ENCODE measurements around the gene LSM4.
A peak's percentile ranks its signal among the peaks of the same experiment; 100 is the strongest.
"Not testable (repeated sequence)": the region's sequence is repeated elsewhere in the genome, so short reads cannot be mapped to it uniquely, and the experiment has no call there.

The LSM4 gene

DNA sequence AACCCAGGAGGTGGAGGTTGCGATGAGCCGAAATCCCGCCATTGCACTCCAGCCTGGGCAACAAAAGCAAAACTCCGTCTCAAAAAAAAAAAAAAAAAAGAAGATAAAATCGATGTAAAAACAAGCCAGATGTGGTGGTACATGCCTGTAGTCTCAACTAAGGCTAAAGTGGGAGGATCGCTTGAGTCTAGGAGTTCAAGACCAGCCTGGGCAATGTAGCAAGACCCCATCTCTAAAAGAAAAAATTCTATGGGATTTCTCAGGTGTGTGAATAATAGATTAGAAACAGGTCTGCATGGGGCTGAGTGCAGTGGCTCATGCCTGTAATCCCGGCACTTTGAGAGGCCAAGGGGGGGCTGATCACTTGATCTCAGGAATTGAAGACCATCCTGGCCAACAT, 28.7 kb upstream of the LSM4 start:
- Histone ChIP-seq H4K20me1 (ENCODE audit: low read depth, low read length) (no peaks in the 10 kb centered on the region), H3K27ac (ENCODE audit: low read depth, low read length) (no peak overlapping the region), H3K27me3 (ENCODE audit: low read length) (no peaks in the 10 kb centered on the region), H3F3A (ENCODE audit: insufficient read depth) (no peaks in the 10 kb centered on the region), H3K9ac (ENCODE audit: low read length) (no peak overlapping the region), H3K36me3 (ENCODE audit: low read length) (no peaks in the 10 kb centered on the region), H3K79me2 (ENCODE audit: insufficient read depth, low read length) (no peaks in the 10 kb centered on the region), H3K4me2 (ENCODE audit: low read depth, low read length, poor library complexity, severe bottlenecking) (no peak overlapping the region), H3K9me2 (replicated peaks; ENCODE audit: insufficient read depth, low read length) (no peaks in the 10 kb centered on the region), H2AFZ (ENCODE audit: low read depth, low read length, severe bottlenecking) (no peak overlapping the region), H3K4me3 (ENCODE audit: insufficient read depth, low read length, poor library complexity, severe bottlenecking) (no peak overlapping the region), H3K9me3 (ENCODE audit: insufficient read depth, low read length) (no peaks in the 10 kb centered on the region)
- TF ChIP-seq, protein P1, sequence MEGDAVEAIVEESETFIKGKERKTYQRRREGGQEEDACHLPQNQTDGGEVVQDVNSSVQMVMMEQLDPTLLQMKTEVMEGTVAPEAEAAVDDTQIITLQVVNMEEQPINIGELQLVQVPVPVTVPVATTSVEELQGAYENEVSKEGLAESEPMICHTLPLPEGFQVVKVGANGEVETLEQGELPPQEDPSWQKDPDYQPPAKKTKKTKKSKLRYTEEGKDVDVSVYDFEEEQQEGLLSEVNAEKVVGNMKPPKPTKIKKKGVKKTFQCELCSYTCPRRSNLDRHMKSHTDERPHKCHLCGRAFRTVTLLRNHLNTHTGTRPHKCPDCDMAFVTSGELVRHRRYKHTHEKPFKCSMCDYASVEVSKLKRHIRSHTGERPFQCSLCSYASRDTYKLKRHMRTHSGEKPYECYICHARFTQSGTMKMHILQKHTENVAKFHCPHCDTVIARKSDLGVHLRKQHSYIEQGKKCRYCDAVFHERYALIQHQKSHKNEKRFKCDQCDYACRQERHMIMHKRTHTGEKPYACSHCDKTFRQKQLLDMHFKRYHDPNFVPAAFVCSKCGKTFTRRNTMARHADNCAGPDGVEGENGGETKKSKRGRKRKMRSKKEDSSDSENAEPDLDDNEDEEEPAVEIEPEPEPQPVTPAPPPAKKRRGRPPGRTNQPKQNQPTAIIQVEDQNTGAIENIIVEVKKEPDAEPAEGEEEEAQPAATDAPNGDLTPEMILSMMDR (IDR thresholded peaks at IDR 0.05; ENCODE audit: insufficient read depth, low read length, poor library complexity, severe bottlenecking): no peak
- TF ChIP-seq EZH2phosphoT487 (conservative IDR thresholded peaks at IDR 0.05; ENCODE audit: low read length): no peak

DNA sequence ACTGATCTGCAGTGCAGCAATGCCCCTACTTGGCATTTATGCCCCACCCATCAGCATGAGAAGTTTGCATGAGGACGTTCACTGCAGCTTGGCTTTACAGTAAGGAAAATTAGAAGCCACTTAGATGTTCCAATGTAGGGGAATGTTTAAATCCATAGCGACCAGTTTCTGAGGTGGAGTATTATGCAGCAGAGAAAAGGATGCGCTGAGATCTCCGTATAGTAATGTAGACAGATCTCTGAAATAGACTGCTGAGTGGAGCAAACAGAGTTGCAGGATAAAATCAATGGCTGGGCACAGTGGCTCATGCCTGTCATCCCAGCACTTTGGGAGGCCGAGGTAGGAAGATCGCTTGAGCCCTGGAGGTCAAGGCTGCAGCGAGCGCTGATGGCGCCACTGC, 27.6 kb upstream of the LSM4 start:
- no peak overlapping the region for H3K4me3 ChIP-seq (ENCODE audit: insufficient read depth, low read length, poor library complexity, severe bottlenecking)
- H3K9ac ChIP-seq (ENCODE audit: low read length): no peak overlapping the region
- H3K36me3 ChIP-seq (ENCODE audit: low read length): no peaks in the 10 kb centered on the region
- H2AFZ ChIP-seq (ENCODE audit: low read depth, low read length, severe bottlenecking): no peak overlapping the region
- H3K27ac ChIP-seq (ENCODE audit: low read depth, low read length): no peak overlapping the region
- no peaks in the 10 kb centered on the region for H3F3A ChIP-seq (ENCODE audit: insufficient read depth)
- H4K20me1 ChIP-seq (ENCODE audit: low read depth, low read length): no peaks in the 10 kb centered on the region
- H3K79me2 ChIP-seq (ENCODE audit: insufficient read depth, low read length): no peaks in the 10 kb centered on the region
- H3K9me3 ChIP-seq (ENCODE audit: insufficient read depth, low read length): no peaks in the 10 kb centered on the region
- no peak for TF ChIP-seq EZH2phosphoT487 (conservative IDR thresholded peaks at IDR 0.05; ENCODE audit: low read length)
- TF ChIP-seq, protein P1 (IDR thresholded peaks at IDR 0.05; ENCODE audit: insufficient read depth, low read length, poor library complexity, severe bottlenecking): no peak
- no peaks in the 10 kb centered on the region for H3K9me2 ChIP-seq (replicated peaks; ENCODE audit: insufficient read depth, low read length)
- no peak overlapping the region for H3K4me2 ChIP-seq (ENCODE audit: low read depth, low read length, poor library complexity, severe bottlenecking)
- H3K27me3 ChIP-seq (ENCODE audit: low read length): no peaks in the 10 kb centered on the region

DNA sequence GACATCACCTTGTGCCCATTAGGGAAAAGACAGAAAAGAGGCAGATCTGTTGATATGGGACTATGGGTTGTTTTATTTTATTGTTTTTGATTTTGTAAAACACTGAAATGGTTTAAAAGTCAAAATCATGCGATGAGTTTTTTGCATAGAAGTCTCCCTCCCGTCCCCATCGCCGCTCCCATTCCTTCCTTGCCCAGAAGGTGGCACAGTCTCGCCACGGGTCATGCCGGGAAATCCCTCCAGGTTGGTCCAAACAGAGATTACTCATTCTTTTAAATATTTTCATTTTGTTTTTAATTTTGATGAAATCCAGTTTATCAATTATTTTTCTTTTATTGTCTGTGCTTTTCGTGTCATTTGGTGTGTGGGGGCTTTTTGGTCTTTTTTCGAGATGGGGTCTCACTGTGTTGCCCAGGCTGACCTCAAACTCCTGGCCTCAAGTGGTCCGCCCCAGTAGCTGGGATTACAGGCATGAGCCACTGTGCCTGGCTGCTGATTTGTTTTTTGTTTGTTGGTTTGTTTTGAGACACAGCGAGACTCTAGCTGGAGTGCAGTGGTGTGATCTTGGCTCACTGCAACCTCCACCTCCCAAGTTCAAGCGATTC, 26.8 kb upstream of the LSM4 start:
- H2AFZ ChIP-seq (ENCODE audit: low read depth, low read length, severe bottlenecking): no peak overlapping the region
- H3K36me3 ChIP-seq (ENCODE audit: low read length): no peaks in the 10 kb centered on the region
- H3K9ac ChIP-seq (ENCODE audit: low read length): no peak overlapping the region
- TF ChIP-seq, protein P1 (IDR thresholded peaks at IDR 0.05; ENCODE audit: insufficient read depth, low read length, poor library complexity, severe bottlenecking): peak; percentile 19
- no peak for TF ChIP-seq EZH2phosphoT487 (conservative IDR thresholded peaks at IDR 0.05; ENCODE audit: low read length)
- H4K20me1 ChIP-seq (ENCODE audit: low read depth, low read length): no peaks in the 10 kb centered on the region
- no peaks in the 10 kb centered on the region for H3F3A ChIP-seq (ENCODE audit: insufficient read depth)
- H3K79me2 ChIP-seq (ENCODE audit: insufficient read depth, low read length): no peaks in the 10 kb centered on the region
- H3K27me3 ChIP-seq (ENCODE audit: low read length): no peaks in the 10 kb centered on the region
- H3K9me2 ChIP-seq (replicated peaks; ENCODE audit: insufficient read depth, low read length): no peaks in the 10 kb centered on the region
- no peak overlapping the region for H3K4me2 ChIP-seq (ENCODE audit: low read depth, low read length, poor library complexity, severe bottlenecking)
- no peaks in the 10 kb centered on the region for H3K9me3 ChIP-seq (ENCODE audit: insufficient read depth, low read length)
- H3K27ac ChIP-seq (ENCODE audit: low read depth, low read length): no peak overlapping the region
- no peak overlapping the region for H3K4me3 ChIP-seq (ENCODE audit: insufficient read depth, low read length, poor library complexity, severe bottlenecking)

DNA sequence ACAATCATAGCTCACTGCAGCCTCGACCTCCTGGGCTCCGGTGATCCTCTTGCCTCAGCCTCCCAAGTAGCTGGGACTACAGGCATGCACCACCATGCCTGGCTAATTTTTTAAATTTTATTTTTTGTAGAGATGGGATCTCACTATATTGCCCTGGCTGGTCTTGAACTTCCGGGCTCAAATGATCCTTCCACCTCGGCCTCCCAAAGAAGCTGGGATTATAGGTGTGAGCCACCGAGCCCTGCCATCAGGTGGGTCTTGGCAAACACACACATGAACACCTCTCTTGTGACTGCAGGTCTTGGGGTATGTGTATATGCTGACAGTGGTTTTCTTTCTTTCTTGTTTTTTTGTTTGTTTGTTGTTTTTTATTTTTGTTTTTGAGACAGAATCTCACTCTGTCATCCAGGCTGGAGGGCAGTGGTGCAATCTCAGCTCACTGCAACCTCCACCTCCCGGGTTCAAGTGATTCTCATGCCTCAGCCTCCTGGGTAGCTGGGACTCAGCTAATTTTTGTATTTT, 26.0 kb upstream of the LSM4 start:
- H4K20me1 ChIP-seq (ENCODE audit: low read depth, low read length); H2AFZ ChIP-seq (ENCODE audit: low read depth, low read length, severe bottlenecking); H3F3A ChIP-seq (ENCODE audit: insufficient read depth); H3K9me2 ChIP-seq (replicated peaks; ENCODE audit: insufficient read depth, low read length); H3K4me2 ChIP-seq (ENCODE audit: low read depth, low read length, poor library complexity, severe bottlenecking); H3K9ac ChIP-seq (ENCODE audit: low read length); H3K27me3 ChIP-seq (ENCODE audit: low read length); H3K27ac ChIP-seq (ENCODE audit: low read depth, low read length); H3K9me3 ChIP-seq (ENCODE audit: insufficient read depth, low read length); H3K4me3 ChIP-seq (ENCODE audit: insufficient read depth, low read length, poor library complexity, severe bottlenecking); H3K79me2 ChIP-seq (ENCODE audit: insufficient read depth, low read length); H3K36me3 ChIP-seq (ENCODE audit: low read length): not testable (repeated sequence)
